ENCODE measurements around the gene ABHD8. TPM values are rescaled to one million over a fixed set of nuclear protein-coding genes. Genes with fewer than 3 reads are reported as not detected.
A peak's percentile ranks its signal among the peaks of the same experiment; 100 is the strongest.

Gene ABHD8
- total RNA-seq, 3 donors from 2014 or later (not counting 1 experiment from before 2014, with no cell fraction given), result 7.5 to 10.0 (median 9.7) TPM

DNA sequence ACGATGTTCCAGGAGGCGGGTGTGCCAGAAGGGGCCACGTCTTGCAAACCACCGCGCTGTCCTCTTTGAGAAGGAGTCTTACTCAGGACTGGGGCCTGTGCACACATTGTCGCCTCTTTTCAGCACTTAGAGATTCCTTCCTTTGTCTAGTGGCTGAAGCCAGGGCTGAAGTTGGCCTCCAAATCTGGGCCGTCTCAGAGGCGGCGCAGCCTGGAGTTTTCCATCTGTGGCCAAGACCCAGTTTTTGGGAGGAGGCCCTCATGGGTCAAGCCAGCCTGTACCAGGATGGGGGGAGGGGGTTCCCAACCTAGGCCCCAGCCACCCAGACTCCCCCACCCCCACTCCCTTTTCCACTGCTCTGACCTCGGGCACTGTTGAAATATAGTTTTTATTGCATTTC lies 19.6 kb upstream of the ABHD8 start:
- H3K9me3 Mint-ChIP-seq, result no peaks in the 10 kb centered on the region
- Histone ChIP-seq H3K4me1 (ENCODE audit: control insufficient read depth, insufficient read depth, low read length) (peaks cover 2% of the 10 kb centered on the region), H3K4me3 (ENCODE audit: low read length) (no peak overlapping the region), H3K9me3 (ENCODE audit: control insufficient read depth, insufficient read depth, low read length) (no peaks in the 10 kb centered on the region), H3K27ac (ENCODE audit: low read length) (no peak overlapping the region), H3K27me3 (ENCODE audit: control insufficient read depth, insufficient read depth, low read length) (no peaks in the 10 kb centered on the region), H3K36me3 (ENCODE audit: control insufficient read depth, insufficient read depth, low read length) (peaks cover 25% of the 10 kb centered on the region)
- no peaks in the 10 kb centered on the region for H3K4me1 Mint-ChIP-seq
- WGBS (ENCODE audit: insufficient coverage), result 84% methylated on average over 7 of the region's 10 CpGs
- peak overlapping the region; percentile 21 for H3K4me3 Mint-ChIP-seq
- peak overlapping the region in 1 of 2 donors; percentile 61 for H3K27ac Mint-ChIP-seq
- H3K27me3 Mint-ChIP-seq (ENCODE audit: low read depth in 2 of 2), result no peaks in the 10 kb centered on the region
- DNase-seq (no peak), ATAC-seq (no peak)
- intact Hi-C loops (cut with micrococcal nuclease), result no loop called here
- TF ChIP-seq, protein P1, sequence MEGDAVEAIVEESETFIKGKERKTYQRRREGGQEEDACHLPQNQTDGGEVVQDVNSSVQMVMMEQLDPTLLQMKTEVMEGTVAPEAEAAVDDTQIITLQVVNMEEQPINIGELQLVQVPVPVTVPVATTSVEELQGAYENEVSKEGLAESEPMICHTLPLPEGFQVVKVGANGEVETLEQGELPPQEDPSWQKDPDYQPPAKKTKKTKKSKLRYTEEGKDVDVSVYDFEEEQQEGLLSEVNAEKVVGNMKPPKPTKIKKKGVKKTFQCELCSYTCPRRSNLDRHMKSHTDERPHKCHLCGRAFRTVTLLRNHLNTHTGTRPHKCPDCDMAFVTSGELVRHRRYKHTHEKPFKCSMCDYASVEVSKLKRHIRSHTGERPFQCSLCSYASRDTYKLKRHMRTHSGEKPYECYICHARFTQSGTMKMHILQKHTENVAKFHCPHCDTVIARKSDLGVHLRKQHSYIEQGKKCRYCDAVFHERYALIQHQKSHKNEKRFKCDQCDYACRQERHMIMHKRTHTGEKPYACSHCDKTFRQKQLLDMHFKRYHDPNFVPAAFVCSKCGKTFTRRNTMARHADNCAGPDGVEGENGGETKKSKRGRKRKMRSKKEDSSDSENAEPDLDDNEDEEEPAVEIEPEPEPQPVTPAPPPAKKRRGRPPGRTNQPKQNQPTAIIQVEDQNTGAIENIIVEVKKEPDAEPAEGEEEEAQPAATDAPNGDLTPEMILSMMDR (IDR thresholded peaks at IDR 0.05), result no peak
- H3K36me3 Mint-ChIP-seq, result no peaks in the 10 kb centered on the region

DNA sequence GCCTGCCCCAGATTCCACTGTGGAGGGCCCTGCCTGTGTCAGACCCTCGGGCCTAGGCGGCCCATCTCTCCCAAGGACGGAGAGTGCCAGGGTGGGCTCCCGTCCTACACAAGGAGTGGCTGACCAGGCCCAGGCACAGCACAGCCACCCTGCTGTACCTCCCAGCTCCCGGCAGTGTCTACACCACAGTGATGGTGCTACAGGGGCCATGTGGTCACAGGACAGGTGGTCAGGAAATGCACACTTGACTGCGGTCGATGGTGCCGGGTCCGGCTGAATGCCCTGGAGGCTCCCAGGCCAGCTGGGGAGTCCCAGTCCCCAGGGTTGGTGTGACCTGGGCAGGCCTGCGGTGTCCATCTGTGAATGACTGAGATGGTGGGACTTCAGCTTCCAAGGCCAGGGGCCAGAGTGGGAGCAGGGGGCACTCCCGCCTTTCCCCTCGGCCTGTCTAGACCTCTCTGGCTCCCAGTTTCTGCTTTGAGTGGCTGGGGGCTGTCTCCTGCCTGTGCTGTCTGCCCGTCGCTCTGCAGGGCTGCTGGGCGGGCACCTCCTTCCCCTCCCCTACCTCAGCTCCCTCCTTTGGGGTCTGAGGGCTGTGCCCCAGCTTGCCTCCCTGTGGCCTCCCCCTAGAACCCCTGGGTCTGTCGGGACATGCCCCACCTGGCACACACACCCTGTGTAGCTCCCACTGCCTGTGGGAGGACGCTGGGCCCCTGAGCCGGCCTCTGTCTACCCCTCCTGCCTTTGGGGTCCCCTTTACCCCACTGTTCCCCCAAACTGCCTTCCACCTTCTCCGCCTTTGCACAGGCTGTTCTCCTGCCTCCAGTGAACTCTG lies 18.6 kb upstream of the ABHD8 start:
- H3K4me1 ChIP-seq (ENCODE audit: control insufficient read depth, insufficient read depth, low read length), result peaks cover 2% of the 10 kb centered on the region
- Mint-ChIP-seq H3K4me3 (no peak overlapping the region), H3K27ac (peak overlapping the region in 1 of 2 donors; percentile 61), H3K9me3 (no peaks in the 10 kb centered on the region), H3K4me1 (no peaks in the 10 kb centered on the region), H3K27me3 (ENCODE audit: low read depth in 2 of 2) (no peaks in the 10 kb centered on the region), H3K36me3 (no peaks in the 10 kb centered on the region)
- TF ChIP-seq, protein P1 (IDR thresholded peaks at IDR 0.05), result no peak
- DNase-seq (no peak), ATAC-seq (no peak)
- no peak overlapping the region for H3K27ac ChIP-seq (ENCODE audit: low read length)
- no peaks in the 10 kb centered on the region for H3K27me3 ChIP-seq (ENCODE audit: control insufficient read depth, insufficient read depth, low read length)
- intact Hi-C loops (cut with micrococcal nuclease), result no loop called here
- no peaks in the 10 kb centered on the region for H3K9me3 ChIP-seq (ENCODE audit: control insufficient read depth, insufficient read depth, low read length)
- H3K36me3 ChIP-seq (ENCODE audit: control insufficient read depth, insufficient read depth, low read length), result peaks cover 25% of the 10 kb centered on the region
- 87% methylated on average over 19 of the region's 19 CpGs for WGBS (ENCODE audit: insufficient coverage)
- H3K4me3 ChIP-seq (ENCODE audit: low read length), result no peak overlapping the region

DNA sequence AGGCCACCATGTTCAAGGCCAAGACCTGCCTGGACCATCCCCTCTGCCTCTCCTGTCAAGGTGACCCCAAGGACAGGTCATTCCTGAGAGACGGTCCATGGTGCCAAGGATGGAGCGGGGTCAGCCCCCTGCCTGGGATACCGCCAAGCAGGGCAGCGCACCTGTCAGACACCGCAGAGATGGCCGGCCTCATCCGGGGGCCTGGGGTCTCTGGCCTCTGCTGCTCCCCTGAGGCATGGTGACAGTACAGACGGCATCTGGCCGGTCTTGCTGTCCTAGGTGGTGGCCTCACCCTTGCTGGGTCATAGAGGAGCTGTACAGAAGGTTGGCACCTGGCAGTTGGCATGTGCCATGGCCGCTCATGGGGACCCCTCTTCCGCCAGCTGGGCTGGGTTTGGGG lies 17.2 kb upstream of the ABHD8 start:
- Histone ChIP-seq H3K27ac (ENCODE audit: low read length) (no peak overlapping the region), H3K4me3 (ENCODE audit: low read length) (no peak overlapping the region), H3K27me3 (ENCODE audit: control insufficient read depth, insufficient read depth, low read length) (no peaks in the 10 kb centered on the region), H3K9me3 (ENCODE audit: control insufficient read depth, insufficient read depth, low read length) (no peaks in the 10 kb centered on the region), H3K4me1 (ENCODE audit: control insufficient read depth, insufficient read depth, low read length) (peaks cover 2% of the 10 kb centered on the region), H3K36me3 (ENCODE audit: control insufficient read depth, insufficient read depth, low read length) (peaks cover 30% of the 10 kb centered on the region)
- H3K27ac Mint-ChIP-seq, result no peak overlapping the region
- 85% methylated on average over 11 of the region's 11 CpGs for WGBS (ENCODE audit: insufficient coverage)
- no peak overlapping the region for H3K4me3 Mint-ChIP-seq
- H3K9me3 Mint-ChIP-seq, result no peaks in the 10 kb centered on the region
- DNase-seq, result no peak
- H3K36me3 Mint-ChIP-seq, result no peaks in the 10 kb centered on the region
- ATAC-seq, result no peak
- H3K27me3 Mint-ChIP-seq (ENCODE audit: low read depth in 2 of 2), result no peaks in the 10 kb centered on the region
- H3K4me1 Mint-ChIP-seq, result no peaks in the 10 kb centered on the region
- intact Hi-C loops (cut with micrococcal nuclease), result no loop called here
- TF ChIP-seq, protein P1 (IDR thresholded peaks at IDR 0.05), result no peak
